ENCODE data around the gene GABBR2.

GRCh38 chr9:98627296-98627695 lies 81.4 kb downstream of the GABBR2 start:
- TF ChIP-seq CTCF (IDR thresholded peaks at IDR 0.05) (no peak), POLR2A (IDR thresholded peaks at IDR 0.05) (no peak)
